Vagina (tissue), 2 donors: ENCODE measurements around the gene TAS2R40.

ENCODE experiments used
- CTCF ChIP-seq, 3 experiments: fragments of 450-650 bp in 2 of 3; fragments of 200-600 bp in 1 of 3; sonication (generic) in 1 of 3; IDR thresholded peaks; one replicate each; pipeline ENCODE4 v1.5.1; 2017 to 2019; ENCODE audit warnings: antibody characterized with exemption in 3 of 3, mild to moderate bottlenecking in 2 of 3, moderate library complexity in 2 of 3
- POLR2AphosphoS5 ChIP-seq, 2 donors: sonication (generic); formaldehyde crosslinking; IDR thresholded peaks; one replicate each; pipeline ENCODE4 v1.9.0; 2017; ENCODE audit warnings: antibody characterized with exemption in 2 of 2, mild to moderate bottlenecking in 2 of 2, low read depth in 1 of 2; ENCODE audit not compliant: insufficient read depth in 1 of 2

- TF ChIP-seq POLR2AphosphoS5 (IDR thresholded peaks at IDR 0.05; ENCODE audit: insufficient read depth in 1 of 2, low read depth in 1 of 2) = no peak
- TF ChIP-seq CTCF (IDR thresholded peaks at IDR 0.05) = no peak
These were observed 9.0 kb downstream of the TAS2R40 start for GRCh38 chr7:143230602-143231457.
